IMR-90 (cell line): ENCODE measurements around the gene SCLY.

Source experiments
- CTCF ChIP-seq: conservative IDR thresholded peaks from 2 replicates; pipeline ENCODE4 v1.5.1; 2012; ENCODE audit warnings: mild to moderate bottlenecking, low read depth, low read length, improper control_type of control experiment
- POLR2A ChIP-seq: IDR thresholded peaks from 2 replicates; pipeline ENCODE4 v1.6.1; 2012; ENCODE audit warnings: mild to moderate bottlenecking, low read depth, low read length

GRCh38 chr2:238121511-238122286, 60.9 kb downstream of the SCLY start:
- TF ChIP-seq CTCF (no peak), POLR2A (no peak)
